Stomach (tissue), 4 donors: ENCODE results near the gene WLS.

Experiments used
- POLR2A ChIP-seq, 4 donors: fragments of 450-650 bp; IDR thresholded peaks; one replicate each; pipeline ENCODE4 v1.6.1; 2016; ENCODE audit warnings: antibody characterized with exemption in 4 of 4, control low read depth in 2 of 4, mild to moderate bottlenecking in 1 of 4, moderate library complexity in 1 of 4
- TF ChIP-seq, protein P1 (sequence below), 7 experiments: fragments of 450-650 bp in 4 of 7; fragments of 200-600 bp in 3 of 7; sonication (generic) in 3 of 7; IDR thresholded peaks; one replicate each; pipeline ENCODE4 v1.5.1; 2016 to 2019; ENCODE audit warnings: antibody characterized with exemption in 7 of 7, control low read depth in 2 of 7, mild to moderate bottlenecking in 1 of 7

- no peak for TF ChIP-seq POLR2A (IDR thresholded peaks at IDR 0.05)
- TF ChIP-seq, protein P1, sequence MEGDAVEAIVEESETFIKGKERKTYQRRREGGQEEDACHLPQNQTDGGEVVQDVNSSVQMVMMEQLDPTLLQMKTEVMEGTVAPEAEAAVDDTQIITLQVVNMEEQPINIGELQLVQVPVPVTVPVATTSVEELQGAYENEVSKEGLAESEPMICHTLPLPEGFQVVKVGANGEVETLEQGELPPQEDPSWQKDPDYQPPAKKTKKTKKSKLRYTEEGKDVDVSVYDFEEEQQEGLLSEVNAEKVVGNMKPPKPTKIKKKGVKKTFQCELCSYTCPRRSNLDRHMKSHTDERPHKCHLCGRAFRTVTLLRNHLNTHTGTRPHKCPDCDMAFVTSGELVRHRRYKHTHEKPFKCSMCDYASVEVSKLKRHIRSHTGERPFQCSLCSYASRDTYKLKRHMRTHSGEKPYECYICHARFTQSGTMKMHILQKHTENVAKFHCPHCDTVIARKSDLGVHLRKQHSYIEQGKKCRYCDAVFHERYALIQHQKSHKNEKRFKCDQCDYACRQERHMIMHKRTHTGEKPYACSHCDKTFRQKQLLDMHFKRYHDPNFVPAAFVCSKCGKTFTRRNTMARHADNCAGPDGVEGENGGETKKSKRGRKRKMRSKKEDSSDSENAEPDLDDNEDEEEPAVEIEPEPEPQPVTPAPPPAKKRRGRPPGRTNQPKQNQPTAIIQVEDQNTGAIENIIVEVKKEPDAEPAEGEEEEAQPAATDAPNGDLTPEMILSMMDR (IDR thresholded peaks at IDR 0.05) = no peak
Measured at GRCh38 chr1:68100571-68100970, 131.8 kb downstream of the WLS start.
